Posterior vena cava (tissue), 2 donors: ENCODE measurements around the gene MCM9. TPM values are rescaled to one million over a fixed set of nuclear protein-coding genes. Genes with fewer than 3 reads are reported as not detected.
"Not testable (repeated sequence)": the region's sequence is repeated elsewhere in the genome, so short reads cannot be mapped to it uniquely, and the experiment has no call there.

Source experiments
- DNase-seq: peaks from one replicate; pipeline ENCODE4 v3.0.0-alpha.2; 2020; ENCODE audit warnings: low spot score
- intact Hi-C, 2 donors: fragments of 100-400 bp; cut with DNase I; formaldehyde crosslinking; loops; one replicate each; pipeline versions ENCODE4 v1.14.1 to v1.14.2; 2022 to 2023
- total RNA-seq, 2 donors: library from RNA; stranded (reverse); fragmentation: NEBNext Ultra II Directional; extraction: Animal tissue kit (Norgen Biotek cat#: 25700); gene quantifications; one replicate each; pipeline ENCODE4 v1.2.1, GENCODE V29; 2021
- donor health status: DM: yes; HTN: yes; CAD: no.
- donor health status: DM: yes; HTN: yes; CAD: no.

MCM9 gene
- total RNA-seq, 2 donors from 2014 or later, result 10.3 to 12.3 TPM

DNA sequence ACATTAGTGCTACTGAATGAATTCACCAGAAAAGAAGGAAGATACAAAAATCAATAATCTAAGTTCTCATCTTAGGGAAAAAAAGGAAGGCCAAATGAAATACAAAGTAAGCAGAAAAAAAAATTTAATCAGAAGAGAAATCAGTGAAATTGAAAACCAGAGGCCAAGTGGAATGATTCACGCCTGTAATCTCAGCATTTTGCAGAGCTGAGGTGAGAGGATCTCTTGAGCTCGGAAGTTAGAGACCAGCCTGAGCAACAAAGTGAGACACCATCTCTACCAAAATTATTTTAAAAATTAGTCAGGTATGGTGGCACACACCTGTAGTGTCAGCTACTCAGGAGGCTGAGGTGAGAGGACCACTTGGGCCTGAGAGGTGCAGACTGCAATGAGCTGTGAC lies 62.2 kb downstream of the MCM9 start:
- intact Hi-C loops, result no loop called here
- DNase-seq, result no peak

DNA sequence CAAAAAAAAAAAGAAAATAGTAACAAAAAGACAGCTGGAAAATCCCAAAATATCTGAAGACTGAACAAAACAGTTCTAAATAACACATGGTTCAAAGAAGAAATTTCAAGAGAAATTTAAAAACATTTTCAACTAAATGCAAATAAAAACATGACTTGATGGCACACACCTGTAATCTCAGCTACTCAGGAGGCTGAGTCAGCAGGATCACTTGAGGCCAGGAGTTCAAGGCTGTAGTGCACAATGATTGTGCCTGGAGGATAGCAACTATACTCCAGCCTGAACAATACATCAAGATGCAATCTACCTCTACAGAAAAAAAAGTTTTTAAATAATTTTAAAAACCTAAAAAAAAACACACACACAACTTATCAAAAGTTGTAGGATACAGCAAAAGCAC lies 62.6 kb downstream of the MCM9 start:
- DNase-seq, result no peak
- intact Hi-C loops, result no loop called here

DNA sequence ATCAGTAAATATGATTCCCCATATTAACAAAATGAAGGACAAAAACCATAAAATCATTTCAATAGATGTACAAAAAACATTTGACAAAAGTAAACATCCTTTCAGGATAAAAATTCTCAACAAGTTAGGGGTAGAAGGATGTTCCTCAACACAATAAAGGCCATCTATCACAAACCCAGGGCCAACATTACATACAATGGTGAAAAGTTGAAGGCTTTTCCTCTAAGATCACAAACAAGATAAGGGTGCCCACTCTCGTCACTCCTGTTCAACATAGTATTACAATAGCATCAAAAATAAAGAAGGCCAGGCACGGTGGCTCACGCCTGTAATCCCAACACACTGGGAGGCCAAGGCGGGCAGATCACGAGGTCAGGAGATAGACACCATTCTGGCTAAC lies 63.6 kb downstream of the MCM9 start:
- DNase-seq, result no peak
- intact Hi-C loops, result no loop called here

DNA sequence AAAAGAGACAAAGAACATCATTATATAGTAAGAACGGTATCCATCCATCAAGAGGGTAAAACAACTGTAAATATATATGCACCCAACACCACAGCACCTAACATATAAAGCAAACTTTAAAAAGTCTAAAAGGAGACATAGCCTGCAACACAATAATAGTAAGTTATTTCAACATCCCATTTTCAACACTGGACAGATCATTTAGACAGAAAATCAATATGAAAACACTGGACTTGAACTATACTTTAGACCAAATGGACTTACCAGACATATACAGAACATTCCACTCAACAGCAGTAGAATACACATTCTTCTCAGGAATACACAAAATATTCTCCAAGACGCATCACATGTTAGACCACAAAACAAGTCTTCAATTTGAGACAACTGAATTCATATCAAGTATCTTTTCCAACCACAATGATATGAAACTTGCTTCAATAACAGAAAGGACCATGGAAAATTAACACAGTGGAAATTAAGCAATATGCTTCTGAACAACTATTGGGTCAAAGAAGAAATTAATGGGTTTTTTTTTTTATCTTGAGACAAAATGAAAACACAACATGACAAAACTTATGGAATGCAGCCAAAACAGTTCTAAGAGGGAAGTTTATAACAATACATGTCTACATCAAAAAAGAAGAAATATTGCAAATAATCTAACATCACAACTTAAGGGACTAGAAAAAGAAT lies 64.9 kb downstream of the MCM9 start:
- intact Hi-C loops, result no loop called here
- no peak for DNase-seq

DNA sequence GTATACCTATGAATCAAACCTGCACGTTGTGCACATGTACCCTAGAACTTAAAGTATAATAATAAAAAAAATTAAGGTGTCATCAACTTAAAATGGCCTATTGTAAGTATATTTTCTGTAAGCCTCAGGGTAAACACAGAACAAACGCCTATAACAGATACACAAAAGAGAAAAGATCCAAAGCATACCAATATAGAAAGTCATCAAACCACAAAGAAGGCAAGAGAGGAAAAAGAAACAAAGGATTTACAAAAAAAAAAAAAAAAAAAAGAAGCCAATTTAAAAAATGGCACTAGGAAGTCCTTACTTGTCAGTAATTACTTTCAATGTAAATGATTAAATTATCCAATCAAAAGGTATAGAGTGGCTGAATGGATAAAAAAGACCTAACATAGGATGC lies 65.6 kb downstream of the MCM9 start:
- intact Hi-C loops, result no loop called here
- no peak for DNase-seq

DNA sequence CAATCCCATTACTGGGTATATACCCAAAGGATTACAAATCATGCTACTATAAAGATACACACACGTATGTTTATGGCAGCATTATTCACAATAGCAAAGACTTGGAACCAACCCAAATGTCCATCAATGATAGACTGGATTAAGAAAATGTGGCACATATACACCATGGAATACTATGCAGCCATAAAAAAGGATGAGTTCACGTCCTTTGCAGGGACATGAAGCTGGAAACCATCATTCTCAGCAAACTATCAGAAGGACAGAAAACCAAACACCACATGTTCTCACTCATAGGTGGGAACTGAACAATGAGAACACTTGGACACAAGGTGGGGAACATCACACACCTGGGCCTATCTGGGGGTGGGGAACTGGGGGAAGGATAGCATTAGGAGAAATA lies 66.1 kb downstream of the MCM9 start:
- DNase-seq, intact Hi-C loops: not testable (repeated sequence)

DNA sequence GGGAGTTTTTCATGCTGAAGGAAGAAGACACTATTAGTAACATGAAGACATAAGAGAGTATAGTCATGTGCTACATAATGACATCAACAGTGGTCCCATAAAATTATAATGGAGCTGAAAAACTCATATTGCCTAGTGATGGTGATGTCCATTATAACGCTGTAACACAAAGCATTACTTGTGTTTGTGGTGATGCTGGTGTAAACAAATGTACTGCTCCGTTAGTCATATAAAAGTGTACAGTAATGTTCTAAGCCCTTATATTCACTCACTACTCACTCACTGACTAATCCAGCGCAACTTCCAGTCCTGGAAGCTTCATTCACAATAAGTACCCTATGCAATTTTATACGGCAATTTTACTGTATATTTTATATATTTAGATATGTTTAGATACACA lies 67.8 kb downstream of the MCM9 start:
- intact Hi-C loops, result no loop called here
- DNase-seq, result no peak

DNA sequence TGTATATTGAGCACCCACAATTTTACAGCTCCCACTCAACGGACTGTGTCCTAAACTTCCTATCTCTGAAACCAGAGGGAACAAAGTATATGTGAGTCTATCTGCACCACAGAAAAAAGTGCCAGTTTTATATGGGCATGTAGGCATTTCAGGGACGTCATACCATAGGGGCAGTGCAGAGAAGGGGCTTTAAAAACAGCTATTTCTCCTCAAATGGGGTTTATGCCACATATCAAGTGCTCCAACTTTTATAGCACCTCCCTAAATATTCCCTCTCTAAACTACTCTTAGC lies 69.9 kb downstream of the MCM9 start:
- intact Hi-C loops, result no loop called here
- DNase-seq, result no peak

DNA sequence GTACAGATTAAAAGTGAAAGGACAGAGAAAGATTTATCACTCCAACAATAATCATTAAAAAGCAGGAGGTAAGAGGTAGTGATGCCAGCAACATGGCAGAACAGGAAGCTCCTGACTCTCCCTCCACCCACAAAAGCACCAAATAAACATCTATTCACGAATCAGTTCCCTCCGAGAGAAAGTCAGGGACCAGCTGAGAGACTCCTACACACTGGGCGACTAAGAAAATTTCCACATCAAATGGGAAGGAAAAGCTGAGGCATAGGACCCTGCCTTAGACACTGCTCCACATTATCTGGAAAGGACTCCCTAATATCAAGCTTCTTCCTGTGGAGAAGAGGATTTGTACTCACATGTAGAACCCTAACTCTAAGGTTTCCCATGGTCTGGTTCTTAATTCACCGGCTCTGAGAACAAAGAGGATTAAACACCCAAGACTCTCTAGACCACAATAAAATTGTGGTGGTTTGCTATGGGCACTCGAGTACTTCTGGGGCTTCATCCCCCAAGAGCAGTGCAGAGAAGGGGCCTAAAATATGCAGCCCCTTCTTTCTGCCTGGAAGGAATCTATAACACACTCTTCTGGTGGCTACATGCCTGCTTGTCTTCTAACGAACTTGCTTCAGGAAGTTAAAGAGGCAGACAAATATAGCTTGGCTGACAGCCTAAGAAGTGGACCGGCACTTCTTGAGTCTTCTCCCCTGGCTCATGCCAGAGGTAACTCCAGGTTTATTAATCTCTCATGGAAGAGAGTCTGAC lies 70.4 kb downstream of the MCM9 start:
- no peak for DNase-seq
- intact Hi-C loops, result no loop called here

DNA sequence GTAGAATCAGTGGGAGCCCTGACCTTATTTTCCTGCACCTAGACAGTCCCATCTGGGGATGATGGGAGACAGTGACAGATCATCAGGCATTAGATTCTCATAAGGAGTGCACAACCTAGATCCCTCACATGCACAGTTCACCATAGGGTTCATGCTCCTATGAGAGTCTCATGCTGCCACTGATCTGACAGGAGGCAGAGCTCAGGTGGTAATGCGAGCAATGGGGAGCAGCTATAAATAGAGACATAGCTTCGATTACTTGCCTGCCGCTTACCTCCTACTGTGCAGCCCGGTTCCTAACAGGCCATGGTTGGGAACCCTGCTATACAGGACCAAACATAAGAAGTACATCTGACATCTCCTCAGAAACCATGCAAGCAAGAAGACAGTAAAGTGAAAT lies 72.5 kb downstream of the MCM9 start:
- intact Hi-C loops, result no loop called here
- no peak for DNase-seq

DNA sequence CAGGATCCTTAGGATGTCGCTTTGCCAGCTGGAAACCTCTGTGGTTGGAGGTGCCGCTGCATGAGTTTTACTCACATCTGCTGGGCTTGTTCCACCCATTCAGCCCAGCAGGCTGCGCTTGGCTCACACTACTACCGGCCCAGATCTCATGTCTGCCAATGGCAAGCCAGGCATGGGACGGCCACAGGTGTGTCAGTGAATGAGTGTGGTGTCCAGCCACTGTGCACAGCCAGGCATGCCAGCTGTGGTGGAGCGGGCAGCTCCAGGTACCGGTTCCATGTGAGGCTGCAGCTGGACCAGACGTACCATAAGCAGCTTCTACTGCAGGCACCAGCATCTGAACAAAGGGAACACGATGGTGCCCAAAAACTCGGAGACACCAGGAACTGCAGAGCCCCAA lies 74.1 kb downstream of the MCM9 start:
- DNase-seq, result no peak

DNA sequence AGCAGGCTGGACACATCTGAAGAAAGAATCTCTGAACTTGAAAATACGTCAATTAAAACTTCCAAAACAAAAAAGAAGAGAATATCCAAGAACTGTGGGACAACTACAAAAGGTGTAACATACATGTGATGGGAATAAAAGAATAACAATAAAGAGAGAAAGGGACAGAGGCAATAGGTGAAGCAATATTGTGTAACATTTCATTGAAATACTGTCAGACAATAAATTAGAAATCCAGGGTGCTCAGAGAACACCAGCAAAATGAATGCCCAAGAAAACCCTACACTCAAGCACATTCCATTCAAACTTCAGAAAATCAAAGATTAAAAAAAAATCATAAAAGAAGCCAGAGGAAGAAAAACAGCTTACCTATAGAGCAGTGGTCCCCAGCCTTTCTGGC lies 74.6 kb downstream of the MCM9 start:
- intact Hi-C loops, result no loop called here

More for the DNA sequence above, 74.1 kb downstream of the MCM9 start:
- intact Hi-C loops, result no loop called here

DNA sequence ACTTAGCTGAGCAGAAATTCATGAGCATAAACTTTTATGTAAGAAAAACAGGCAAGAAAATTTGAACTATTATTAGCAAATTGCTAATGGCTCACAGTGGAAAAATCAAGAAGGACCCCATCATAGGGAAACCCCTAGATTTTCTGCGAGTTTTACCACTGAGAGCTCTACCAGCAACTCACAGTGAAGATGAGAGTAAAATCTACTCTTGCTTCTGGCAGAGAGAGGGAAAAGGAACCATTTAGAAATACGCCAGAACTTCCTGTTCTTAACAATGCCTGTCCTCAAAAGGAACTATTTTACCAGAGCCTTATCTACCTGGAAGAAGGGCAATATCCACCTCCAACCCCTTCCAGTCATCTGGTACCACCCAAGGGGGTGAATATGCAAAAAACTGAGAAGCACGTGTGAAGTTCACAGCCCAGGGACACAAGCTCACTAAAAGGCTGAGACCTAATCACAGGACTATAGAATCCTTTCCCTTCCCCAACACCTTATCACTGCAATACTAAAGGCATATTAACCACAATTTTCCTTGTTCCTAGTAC lies 75.4 kb downstream of the MCM9 start:
- intact Hi-C loops, result no loop called here

More for the DNA sequence above, 74.6 kb downstream of the MCM9 start:
- no peak for DNase-seq

DNA sequence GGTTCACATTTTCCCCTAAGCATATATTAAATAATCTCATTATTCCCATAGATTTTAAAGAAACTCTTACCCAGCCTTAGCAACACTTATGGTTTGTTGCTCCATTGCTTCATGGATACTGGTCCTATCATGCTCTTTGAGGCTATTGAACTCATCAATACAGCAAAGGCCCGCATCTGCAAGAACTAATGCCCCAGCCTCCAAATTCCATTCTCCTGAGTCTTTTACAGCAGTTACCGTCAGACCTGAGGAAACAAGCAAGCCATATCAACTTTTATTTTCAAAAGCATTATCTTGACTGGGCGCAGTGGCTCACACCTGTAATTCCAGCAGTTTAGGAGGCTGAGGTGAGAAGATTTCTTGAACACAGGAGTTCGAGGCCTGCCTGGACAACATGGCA lies 78.7 kb downstream of the MCM9 start:
- intact Hi-C loops, result no loop called here
- no peak for DNase-seq

More for the DNA sequence above, 75.4 kb downstream of the MCM9 start:
- DNase-seq, result no peak

DNA sequence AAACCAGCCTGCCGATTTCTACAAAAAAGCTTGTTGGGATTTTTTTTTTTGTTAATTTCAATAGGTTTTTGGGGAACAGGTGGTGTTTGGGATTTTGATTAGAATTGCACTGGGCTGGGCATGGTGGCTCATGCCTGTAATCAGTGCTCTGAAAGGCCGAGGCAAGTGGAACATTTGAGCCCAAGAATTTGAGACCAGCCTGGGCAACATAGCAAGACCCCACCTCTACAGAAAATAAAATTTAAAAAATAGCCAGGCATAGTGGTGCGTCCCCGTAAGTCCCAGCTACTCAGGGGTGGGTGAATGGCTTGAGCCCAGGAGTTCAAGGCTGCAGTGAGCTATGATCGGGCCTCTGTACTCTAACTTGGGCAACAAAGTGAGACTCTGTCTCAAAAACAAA lies 81.6 kb downstream of the MCM9 start:
- intact Hi-C loops, result no loop called here
- no peak for DNase-seq

DNA sequence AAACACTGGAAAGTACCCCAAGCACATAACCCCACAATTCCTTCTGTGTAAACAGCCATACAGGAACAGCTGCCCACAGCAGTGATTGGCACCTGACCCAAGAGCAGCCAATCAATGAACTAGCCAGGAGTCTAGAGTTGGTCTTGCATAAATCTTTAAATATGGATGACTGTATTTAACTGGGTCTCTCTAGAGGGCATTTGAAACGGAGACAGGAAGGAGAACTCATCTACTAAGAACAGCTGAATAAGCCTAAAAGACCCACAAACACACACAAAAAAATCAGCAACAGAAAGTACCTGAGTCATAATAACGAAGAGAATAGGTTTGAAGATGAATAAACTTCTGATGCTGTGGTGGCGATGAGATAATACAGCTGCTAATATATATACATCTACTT lies 90.0 kb downstream of the MCM9 start:
- DNase-seq, result no peak
- intact Hi-C loops, result no loop called here

DNA sequence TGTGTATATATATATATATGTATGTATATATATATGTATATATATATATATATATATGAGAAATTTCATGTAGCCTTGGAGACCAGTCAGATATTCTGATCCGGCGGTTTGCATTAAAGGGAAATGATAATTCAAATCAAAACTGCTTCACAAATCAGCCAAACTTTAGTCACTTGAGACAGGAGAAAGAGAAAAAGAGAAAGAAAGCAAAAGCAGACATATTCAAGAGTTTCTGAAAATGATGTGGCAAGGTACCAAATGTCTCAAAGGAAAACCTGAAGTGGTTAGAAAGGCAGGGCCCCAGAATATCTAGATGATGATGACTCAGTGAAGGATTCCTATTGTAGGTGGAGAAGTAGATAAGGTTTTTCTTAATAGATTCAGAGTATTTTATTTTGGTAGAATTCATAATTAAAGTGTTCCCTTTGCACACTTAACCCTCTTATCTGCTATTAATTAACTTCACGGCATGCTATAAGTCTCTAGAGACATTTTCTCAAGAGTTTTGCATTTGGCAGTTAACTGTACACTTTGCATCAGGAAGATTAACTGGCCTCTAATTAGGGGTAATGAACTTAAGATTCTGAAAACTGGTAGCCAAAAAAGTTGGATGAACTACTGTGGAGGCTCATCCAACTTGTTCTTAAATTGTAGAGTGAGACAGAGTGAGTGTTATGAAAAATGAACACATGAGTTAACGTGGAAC lies 91.1 kb downstream of the MCM9 start:
- intact Hi-C loops, result no loop called here
- DNase-seq, result no peak

DNA sequence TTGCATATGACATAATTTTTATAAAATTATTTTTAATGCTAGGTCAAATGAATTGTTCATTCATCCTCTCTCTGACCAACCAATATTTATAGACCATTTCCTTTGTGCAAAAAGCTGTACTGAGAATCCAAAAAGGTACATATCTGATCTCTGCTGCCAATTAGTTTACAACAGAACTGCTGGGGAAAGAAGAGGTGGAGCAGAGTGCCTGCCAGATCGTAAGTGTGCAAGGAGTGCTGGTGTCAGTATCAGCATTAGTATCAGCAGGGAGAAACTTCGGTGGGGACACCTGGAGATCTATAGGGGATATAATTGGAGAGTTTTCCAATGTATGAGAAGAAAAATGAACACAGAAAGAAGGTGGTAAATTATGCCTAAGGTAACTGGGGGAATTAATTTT lies 104.3 kb downstream of the MCM9 start:
- DNase-seq, result no peak
- intact Hi-C loops, result no loop called here

DNA sequence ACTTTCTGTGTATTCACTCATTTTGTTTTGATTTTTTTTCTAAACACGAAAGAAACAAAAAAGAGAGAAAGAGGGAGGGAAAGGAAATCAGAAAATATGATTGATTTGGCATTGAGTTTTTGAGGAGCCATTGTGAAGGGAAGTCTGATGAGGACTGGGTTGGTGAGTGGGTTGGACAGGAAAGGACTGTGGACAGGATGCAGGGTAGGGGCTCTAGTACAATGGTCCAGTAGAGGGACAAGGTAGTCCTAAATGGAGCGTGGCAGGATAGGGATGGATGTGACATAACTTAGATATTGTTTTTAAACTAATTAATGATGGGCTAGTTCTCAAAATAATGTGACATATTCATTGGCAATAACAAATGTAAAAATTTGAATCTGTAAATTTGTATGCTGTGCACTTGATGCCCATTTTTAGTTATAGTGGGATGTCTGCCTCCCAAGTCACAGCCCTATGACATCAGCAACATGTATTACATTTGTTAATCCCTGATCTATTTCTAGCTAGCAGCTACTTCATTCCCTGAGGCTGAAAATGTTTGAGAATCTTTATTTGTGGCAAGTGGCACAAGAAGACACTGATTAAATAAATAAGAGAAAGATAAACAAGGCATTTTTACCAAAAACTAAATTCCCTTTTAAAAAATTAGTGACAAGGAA lies 105.0 kb downstream of the MCM9 start:
- intact Hi-C loops, result no loop called here
- no peak for DNase-seq

DNA sequence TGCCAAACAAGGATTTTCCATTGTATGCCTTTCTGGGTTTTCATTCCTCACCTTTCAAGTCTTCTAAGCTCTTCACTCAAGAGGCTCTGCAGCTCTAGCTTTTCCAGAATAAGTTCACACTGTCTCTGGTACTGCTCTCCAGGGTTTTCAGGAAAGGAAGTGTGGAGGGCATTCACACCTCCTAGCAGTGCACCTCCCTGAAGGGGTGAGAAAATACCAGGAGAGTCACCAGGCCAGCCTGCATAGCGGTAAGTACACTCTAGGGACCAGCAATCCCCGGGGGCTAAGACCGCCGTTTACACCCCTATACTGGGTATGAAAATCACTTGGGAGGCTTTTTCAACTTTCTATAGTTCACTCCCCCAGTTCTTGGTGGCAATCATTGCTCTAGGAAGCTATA lies 108.9 kb downstream of the MCM9 start:
- intact Hi-C loops, result no loop called here
- DNase-seq, result no peak
